Brain microvascular endothelial cell (primary cell): ENCODE measurements around the gene PHC3.
"Not testable (repeated sequence)": the region's sequence is repeated elsewhere in the genome, so short reads cannot be mapped to it uniquely, and the experiment has no call there.

Experiments used
- DNase-seq: peaks from one replicate; pipeline ENCODE4 v3.0.0-alpha.2; 2020
- H3K27ac ChIP-seq: fragments of 250-450 bp; sonication (Bioruptor Pico); 2 replicates; pipeline ENCODE4 v1.5.1; 2020; ENCODE audit warnings: mild to moderate bottlenecking, moderate library complexity
- H3K27me3 ChIP-seq: fragments of 250-450 bp; sonication (Bioruptor Pico); replicated peaks from 2 replicates; pipeline ENCODE4 v1.5.1; 2020; ENCODE audit warnings: mild to moderate bottlenecking
- H3K36me3 ChIP-seq: fragments of 250-450 bp; sonication (Bioruptor Pico); replicated peaks from 2 replicates; pipeline ENCODE4 v1.5.1; 2020; ENCODE audit warnings: mild to moderate bottlenecking
- H3K4me3 ChIP-seq: 2 replicates; pipeline ENCODE4 v1.5.1; 2011; ENCODE audit warnings: low read depth, mild to moderate bottlenecking, control low read depth, low read length, moderate library complexity
- CTCF ChIP-seq: IDR thresholded peaks from 2 replicates; pipeline ENCODE4 v1.5.1; 2011; ENCODE audit warnings: low read depth, mild to moderate bottlenecking, moderate library complexity, low read length, control low read depth, inconsistent platforms; ENCODE audit errors: missing control alignments
- in situ Hi-C: cut with HindIII; loops from 2 replicates; pipeline ENCODE4 v1.10.0; 2017; ENCODE audit warnings: low sequenced_read_pairs, low pct_ligation_motif_present

Gene PHC3

GRCh38 chr3:170196833-170197232 is 15.3 kb upstream of the PHC3 start:
- TF ChIP-seq CTCF = no peak

GRCh38 chr3:170195759-170196158 is 14.2 kb upstream of the PHC3 start:
- H3K36me3 ChIP-seq, H3K4me3 ChIP-seq, in situ Hi-C loops, H3K27ac ChIP-seq, H3K27me3 ChIP-seq, DNase-seq: not testable (repeated sequence)

More at GRCh38 chr3:170196833-170197232, 15.3 kb upstream of the PHC3 start:
- no peaks in the 10 kb centered on the region for H3K36me3 ChIP-seq
- no peaks in the 10 kb centered on the region for H3K27me3 ChIP-seq
- in situ Hi-C loops = no loop called here
- H3K4me3 ChIP-seq = no peak overlapping the region
- no peak for DNase-seq
- no peak overlapping the region for H3K27ac ChIP-seq

GRCh38 chr3:170189398-170190256 is 8.1 kb upstream of the PHC3 start:
- Histone ChIP-seq H3K27me3 (no peaks in the 10 kb centered on the region), H3K36me3 (no peaks in the 10 kb centered on the region), H3K4me3 (no peak overlapping the region), H3K27ac (no peak overlapping the region)
- in situ Hi-C loops = no loop called here
- TF ChIP-seq CTCF = no peak
- no peak for DNase-seq

- in situ Hi-C loops = no loop called here
- TF ChIP-seq CTCF = no peak
- Histone ChIP-seq H3K27me3 (no peaks in the 10 kb centered on the region), H3K36me3 (peaks cover 15% of the 10 kb centered on the region), H3K4me3 (peak overlapping the region; percentile 98), H3K27ac (peak overlapping the region; percentile 74)
- DNase-seq = peak; percentile 26
Measured at GRCh38 chr3:170180079-170180907, 1.2 kb downstream of the PHC3 start.

GRCh38 chr3:170179432-170179831 is 2.1 kb downstream of the PHC3 start:
- no peak overlapping the region for H3K27ac ChIP-seq
- TF ChIP-seq CTCF = no peak
- in situ Hi-C loops = no loop called here
- no peak overlapping the region for H3K4me3 ChIP-seq
- no peaks in the 10 kb centered on the region for H3K27me3 ChIP-seq
- DNase-seq = no peak
- peaks cover 22% of the 10 kb centered on the region for H3K36me3 ChIP-seq

- Histone ChIP-seq H3K27ac (no peak overlapping the region), H3K4me3 (no peak overlapping the region), H3K36me3 (peaks cover 26% of the 10 kb centered on the region), H3K27me3 (no peaks in the 10 kb centered on the region)
- TF ChIP-seq CTCF = no peak
- DNase-seq = no peak
- in situ Hi-C loops = no loop called here
Measured at GRCh38 chr3:170178651-170179050, 2.9 kb downstream of the PHC3 start.
